ENCODE measurements around the gene DMRTB1.
"Not testable (repeated sequence)": the region's sequence is repeated elsewhere in the genome, so short reads cannot be mapped to it uniquely, and the experiment has no call there.

The DMRTB1 gene

DNA sequence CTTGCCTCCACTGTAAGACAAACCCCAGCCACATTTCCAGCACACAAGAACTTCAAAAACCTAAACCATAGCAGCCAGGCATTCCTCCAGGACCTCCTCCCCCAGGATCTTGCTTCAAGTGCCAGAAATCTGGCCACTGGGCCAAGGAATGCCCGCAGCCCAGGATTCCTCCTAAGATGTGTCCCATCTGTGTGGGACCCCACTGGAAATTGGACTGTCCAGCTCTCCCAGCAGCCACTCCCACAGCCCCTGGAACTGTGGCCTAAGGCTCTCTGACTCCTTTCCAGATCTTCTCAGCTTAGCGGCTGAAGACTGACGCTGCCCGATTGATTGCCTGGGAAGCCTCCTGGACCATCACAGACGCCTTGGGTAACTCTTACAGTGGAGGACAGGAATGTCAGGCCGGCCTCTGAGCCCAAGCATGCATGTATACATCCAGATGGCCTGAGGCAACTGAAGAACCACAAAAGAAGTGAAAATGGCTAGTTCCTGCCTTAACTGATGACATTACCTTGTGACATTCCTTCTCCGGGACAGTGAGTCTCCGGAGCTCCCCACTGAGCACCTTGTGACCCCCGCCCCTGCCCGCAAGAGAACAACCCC, 24.7 kb upstream of the DMRTB1 start:
- not testable (repeated sequence) for DNase-seq (ENCODE audit: low read depth in 1 of 2, low spot score in 1 of 2)

DNA sequence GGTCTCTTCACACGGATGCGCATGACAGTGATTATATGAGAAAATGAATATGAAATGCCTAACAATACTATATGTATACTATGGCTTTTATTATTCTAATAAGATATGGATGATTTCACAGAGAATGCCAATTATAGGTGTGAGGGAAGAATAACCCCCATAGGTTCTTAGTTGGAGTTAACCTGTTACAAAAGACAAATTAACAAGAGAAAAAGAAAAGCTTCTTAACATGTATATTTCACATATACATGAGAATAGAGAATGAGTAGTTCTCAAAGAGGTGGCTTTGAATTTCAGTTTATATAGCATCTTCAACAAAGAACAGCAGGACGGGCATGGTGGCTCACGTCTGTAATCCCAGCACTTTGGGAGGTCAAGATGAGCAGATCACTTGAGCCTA, 24.0 kb upstream of the DMRTB1 start:
- no peak for DNase-seq (ENCODE audit: low read depth in 1 of 2, low spot score in 1 of 2)

DNA sequence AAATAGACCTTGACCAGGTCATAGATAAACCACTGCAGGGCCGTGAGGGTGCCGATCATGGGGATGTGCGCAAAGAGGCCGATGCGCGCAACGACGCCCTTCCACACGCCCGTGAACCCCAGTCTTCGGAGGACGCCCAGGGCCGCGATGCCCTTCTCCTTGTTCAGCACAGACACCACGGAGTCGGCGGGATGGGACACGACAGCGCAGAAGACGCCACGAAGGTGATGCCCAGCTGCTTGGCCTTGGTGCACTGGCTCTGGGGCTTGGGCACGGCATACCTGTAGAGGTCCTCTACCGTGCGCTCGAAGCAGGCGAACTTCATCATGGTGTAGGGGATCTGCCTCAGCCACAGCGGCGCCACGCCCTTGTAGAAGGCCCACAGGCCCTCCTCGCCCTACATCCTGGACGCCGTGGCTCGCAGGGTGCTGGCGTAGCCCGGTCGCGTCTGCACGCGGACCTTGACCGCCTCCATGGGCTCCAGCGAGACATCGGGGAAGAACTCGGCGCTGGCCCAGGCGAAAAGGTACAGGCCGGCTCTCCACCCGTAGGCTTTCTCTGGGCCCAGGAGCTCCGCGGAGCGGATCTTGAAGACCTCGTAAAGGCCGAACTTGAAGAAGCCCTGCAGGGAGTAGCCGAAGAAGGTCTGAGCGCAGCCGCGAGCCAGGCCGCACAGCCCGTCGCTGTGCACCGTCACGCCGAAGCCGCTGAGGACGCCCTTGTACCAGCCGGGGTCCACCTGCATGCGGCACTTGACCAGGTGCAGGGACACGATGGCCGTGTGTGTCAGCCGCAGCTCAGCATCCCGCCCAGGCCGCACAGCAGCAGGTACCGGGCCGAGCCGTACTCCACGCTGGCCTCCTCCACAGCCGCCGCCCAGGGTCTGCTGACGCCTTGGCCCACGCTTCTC, 20.5 kb upstream of the DMRTB1 start:
- no peak for DNase-seq (ENCODE audit: low read depth in 1 of 2, low spot score in 1 of 2)

DNA sequence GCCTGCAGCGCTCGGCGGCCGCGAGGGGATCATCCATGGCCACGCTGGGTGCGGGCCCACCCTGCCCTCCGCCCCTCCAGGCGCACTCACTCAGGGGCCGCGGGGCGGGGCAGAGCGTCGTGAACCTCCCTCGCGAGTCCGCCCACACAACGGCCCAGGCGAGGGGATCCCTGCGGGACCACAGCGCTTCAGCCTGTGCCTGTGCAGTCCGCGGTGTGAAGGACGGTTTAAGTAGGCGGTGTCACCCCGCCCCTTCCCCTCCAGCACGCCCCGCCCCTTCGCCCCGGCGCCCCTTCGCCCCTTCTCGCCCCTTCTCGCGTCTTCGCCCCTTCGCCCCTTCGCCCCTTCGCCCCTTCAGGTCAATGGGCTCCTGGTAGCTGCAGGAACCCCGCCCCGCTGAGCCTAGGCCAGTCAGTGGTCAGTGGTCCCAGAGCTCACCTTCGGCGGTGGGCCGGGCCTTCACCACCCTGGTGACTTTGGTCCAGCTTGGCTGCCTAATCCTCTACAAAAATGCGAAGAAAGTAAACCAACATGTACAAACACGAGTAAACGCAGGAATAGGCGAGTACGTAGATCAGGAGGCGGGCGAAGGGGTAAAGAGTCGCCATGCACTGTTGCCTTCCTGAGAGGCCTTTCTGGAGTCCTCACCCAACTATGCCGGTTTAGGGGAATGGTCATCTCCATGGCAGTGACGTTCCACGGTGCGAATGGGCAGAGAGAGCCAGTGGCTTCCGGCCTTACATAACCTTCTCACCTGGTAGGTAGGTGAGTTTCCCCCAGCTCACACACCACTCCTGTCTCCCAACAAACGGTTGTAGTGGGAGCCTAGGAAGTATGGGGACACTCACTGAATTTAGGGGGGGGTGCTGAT, 19.6 kb upstream of the DMRTB1 start:
- no peak for DNase-seq (ENCODE audit: low read depth in 1 of 2, low spot score in 1 of 2)

DNA sequence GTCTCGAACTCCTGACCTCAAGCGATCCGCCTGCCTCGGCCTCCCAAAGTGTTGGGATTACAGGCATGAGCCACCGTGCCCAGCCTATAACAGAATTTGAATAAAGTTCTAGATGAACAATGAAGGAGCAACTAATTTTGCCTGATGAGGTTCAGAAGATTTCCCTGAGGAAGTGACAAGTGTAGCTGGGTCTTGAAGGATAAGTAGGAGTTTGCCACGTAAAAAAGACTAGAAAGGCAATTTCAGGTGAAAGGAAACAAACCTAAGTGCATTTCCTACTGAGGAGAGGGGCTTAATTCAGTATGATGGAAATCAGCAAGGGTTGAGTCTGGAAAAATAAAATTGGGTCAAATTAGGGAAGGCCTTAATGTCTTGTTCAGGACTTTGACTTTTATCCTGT, 18.6 kb upstream of the DMRTB1 start:
- no peak for DNase-seq (ENCODE audit: low read depth in 1 of 2, low spot score in 1 of 2)

DNA sequence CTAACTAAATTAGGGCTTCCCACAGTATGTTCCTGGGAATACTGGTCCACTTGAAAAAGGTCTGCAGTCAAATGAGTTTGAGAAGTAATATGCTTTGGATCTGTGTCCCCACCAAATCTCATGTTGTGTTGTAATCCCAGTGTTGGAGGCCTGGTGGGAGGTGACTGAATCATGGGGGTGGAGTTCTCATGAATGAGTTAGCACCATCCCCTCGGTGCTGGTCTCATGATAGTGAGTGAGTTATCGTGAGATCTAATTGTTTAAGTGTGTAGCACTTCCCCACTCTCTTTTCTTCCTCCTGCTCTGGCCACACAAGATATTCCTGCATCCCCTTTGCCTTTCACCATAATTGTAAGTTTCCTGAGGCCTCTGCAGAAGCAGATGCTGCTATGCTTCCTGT, 16.9 kb upstream of the DMRTB1 start:
- DNase-seq (ENCODE audit: low read depth in 1 of 2, low spot score in 1 of 2), result no peak

DNA sequence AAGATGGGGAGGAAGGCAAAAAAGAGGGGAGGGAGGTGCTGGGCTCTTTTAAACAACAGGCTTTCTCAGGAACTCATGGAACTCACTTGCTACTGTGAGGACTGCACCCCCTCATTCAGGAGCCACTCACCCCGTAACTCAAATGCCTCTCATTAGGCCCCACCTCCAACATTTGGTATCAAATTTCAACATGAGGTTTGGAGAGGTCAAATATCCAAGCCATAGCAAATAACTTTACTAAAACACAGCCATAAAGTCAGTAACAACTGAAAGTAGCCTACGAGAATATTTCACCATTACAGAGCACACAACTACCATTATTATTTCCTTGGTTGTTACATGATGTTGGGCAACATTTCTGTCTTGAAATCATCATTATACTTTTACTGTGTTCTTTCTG, 13.1 kb upstream of the DMRTB1 start:
- no peak for DNase-seq (ENCODE audit: low read depth in 1 of 2, low spot score in 1 of 2)

DNA sequence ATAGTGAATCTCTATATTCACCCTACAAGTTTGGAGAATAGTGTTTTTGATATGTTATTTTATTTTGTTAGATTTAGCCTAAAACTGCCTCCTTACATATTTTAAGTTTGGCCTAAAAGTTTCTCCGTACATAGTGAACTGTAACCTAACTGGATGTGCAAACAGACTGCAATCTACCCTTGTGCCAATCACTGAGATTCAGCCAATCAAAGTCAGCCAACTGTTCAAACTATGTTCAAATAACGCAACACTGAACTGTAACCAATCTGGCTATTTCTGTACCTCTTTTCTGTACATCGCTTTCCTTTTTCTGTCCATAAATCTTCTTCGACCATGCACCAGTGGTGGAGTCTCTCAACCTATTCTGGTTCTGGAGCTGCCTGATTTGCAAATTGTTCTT, 11.8 kb upstream of the DMRTB1 start:
- DNase-seq (ENCODE audit: low read depth in 1 of 2, low spot score in 1 of 2), result no peak

DNA sequence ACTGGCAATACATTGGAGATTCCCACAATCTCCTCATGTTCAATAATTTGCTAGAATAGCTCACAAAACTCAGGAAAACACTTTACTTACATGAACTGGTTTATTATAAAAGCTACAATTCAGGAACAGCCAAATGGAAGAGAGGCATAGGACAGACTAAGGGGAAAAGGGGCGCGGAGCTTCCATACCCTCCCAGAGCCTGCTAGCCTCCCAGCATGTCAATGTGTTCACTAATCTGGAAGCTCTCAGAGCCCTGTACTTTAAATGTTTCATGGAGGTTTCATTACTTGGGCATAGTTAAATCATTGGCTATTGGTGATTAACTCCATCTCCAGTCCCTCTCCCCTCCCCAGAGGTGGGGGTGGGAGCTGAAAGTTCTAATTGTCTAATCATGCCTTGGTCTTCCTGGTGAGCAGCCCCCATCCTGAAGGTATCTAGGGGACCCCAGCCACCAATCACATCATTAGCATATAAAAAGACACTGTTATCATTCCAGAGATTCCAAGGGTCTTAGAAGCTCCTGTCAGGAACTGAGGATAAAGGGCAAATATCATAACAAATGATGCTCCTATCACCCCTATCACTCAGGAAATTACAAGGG, 10.9 kb upstream of the DMRTB1 start:
- no peak for DNase-seq (ENCODE audit: low read depth in 1 of 2, low spot score in 1 of 2)

DNA sequence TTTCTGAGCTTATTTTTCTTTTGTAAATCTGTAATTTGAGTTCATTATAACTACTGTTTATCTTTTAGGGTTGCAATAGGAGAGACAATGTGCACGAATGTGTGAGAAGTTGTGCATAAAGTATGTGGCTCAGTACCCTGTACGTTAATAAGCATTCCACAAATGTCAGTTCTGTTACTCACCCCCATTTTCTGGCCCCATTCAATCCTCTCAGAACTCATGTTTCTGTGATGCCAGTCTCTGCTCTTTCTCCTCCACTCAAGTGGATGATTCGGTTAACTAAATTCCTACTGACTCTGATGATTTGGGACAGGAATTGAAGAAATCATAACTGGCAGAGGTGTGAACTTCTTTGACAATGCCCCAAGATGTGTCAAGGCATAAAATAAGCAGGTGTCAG, 10.2 kb upstream of the DMRTB1 start:
- no peak for DNase-seq (ENCODE audit: low read depth in 1 of 2, low spot score in 1 of 2)

DNA sequence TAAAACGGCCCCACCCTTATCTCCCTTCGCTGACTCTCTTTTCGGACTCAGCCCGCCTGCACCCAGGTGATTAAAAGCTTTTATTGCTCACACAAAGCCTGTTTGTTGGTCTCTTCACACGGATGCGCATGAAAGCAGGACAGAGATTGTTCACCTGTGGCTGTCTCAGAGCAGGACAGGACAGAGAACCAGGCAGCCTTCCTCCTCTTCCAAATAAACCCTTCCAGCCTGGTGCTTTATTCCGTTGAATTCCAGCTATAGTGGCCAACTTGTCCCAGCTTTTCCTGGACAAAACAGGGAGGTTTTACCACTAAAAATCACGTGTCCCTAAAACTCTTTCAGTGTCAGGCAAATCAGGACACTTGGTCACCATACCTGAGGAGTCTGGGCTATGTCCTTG, 9.5 kb upstream of the DMRTB1 start:
- DNase-seq (ENCODE audit: low read depth in 1 of 2, low spot score in 1 of 2), result no peak

DNA sequence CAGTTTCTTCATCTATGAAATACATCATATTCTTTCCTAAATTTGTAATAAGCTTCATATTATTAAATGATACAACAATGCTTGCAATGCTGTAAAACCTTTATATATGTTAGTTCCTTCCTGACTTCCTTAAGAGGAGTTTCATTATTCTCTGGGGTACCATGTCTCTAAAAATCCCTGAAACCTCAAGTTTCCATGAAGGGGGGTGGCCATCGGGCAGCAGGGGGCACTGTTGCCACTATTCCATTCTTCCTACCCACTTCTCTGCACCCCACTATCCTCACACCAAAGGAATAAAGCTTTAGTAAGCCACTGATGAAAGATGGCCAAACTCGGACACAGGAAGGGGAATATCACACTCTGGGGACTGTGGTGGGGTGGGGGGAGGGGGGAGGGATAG, 9.0 kb upstream of the DMRTB1 start:
- DNase-seq (ENCODE audit: low read depth in 1 of 2, low spot score in 1 of 2), result no peak

DNA sequence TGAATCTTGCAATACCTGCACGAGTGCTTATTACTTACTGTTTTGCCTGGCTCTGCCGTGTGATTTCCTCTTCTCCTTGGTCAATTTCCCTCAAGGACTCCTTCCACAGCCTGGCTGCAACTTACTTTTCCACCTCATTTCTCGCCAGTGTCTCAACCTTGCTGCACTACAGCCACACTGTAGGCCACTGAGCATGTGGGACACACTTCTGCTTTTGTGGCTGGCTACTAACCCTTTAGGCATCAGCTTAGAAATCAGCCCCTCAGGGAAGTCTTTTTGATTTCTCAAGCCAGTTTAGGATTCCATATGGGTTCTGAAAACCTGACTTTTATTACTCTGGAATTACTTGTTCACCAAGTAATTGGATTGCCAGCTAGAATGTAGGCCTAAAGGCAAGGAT, 5.2 kb upstream of the DMRTB1 start:
- DNase-seq (ENCODE audit: low read depth in 1 of 2, low spot score in 1 of 2), result no peak

DNA sequence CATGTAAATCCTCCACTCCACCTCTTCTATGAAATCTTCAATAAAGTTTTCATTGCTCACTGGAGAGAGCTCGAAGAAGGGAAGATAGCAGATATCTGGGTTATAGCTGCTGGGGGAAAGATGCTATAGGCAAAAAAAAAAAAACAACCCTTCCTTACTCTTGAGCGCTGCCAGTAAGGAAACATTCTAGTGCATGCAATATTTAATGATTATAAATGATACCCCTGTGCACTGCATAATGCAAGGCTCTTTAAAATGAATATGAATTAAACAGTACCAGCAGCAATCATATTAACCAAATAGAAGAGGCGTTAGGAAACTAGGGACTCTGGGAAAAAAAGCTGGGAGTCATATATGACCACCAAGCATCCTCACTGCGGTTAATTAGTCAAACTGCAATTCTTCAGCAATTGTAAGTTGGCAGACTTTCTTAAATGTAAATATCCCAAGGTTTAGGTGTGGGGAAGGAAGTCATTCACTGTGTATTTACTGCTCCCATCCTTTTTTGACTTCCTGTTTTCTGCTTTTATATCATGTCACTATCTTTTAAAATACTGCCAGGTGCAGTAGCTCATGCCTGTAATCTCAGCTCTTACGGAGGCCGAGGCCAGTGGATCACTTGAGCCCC, 3.7 kb upstream of the DMRTB1 start:
- no peak for DNase-seq (ENCODE audit: low read depth in 1 of 2, low spot score in 1 of 2)

DNA sequence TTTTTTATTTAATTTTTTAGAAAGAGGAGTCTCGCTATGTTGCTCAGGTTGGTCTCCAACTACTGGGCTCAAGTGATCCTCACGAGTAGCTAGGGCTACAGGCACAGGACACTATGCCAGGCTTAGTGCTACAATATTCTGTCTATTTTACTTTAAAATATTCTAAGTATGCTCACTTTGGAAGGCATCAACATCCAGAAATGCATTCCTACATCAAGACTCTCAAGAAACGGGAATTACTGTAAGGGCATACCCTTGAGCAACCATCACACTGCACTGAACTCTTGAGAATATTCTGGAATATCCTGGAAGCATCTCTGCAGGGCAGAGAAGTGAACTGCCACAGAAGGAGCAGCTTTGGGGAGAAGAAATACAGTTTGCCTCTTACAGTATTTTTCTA, 565 bp upstream of the DMRTB1 start:
- DNase-seq (ENCODE audit: low read depth in 1 of 2, low spot score in 1 of 2), result no peak

DNA sequence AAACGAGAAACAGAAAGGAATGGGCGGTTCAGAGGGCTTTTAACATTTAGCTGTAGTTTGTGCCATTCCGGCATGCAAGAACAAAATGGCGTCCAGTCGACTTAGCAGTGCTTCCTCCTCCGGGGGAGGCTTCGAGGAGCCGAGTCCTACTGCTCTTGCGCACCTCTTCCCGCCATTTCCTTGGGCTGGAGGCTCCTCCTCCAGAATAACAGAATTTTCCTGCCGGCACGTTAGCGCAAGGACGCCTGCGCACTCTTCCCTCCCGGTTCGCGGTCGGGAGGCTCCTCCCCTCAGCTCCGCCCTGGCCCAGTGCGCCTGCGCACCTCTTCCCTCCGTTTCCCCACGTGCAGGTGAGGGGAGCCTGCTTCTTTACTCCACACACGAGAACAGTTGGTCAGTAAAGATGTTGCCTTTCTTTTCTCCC, 1.0 kb downstream of the DMRTB1 start:
- no peak for DNase-seq (ENCODE audit: low read depth in 1 of 2, low spot score in 1 of 2)

DNA sequence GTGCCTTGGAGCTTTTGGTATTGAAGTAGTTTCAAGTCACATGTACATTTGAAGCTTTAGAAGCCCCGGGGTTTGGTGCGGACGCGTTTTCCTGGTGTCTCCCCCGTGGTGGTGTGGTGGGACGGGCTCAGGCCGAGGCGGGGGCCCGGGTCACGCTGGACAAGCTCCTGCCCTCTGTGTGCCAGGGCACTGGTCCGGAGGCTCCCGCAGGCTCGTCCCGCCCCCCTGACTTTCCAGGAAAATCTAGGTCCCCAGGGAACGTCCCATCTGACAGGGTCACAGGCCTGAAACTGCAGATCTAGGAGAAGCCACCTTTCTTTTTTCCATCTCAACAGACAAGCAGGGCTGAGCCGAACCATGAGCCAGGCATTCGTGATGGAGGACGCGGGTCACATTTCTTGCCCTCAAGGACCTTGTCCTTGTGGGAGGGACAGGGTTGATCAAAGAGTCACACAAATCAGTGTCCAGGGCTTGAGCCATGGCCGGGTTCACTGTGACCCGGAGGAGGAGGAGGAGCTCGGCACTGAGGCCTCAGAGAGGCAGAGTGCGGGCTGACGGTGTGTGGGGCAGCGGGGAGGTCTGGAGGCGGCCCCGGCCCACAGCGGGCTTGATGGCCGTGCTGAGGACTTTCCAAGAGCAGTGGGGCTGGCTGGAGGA, 1.6 kb downstream of the DMRTB1 start:
- DNase-seq (ENCODE audit: low read depth in 1 of 2, low spot score in 1 of 2), result no peak

DNA sequence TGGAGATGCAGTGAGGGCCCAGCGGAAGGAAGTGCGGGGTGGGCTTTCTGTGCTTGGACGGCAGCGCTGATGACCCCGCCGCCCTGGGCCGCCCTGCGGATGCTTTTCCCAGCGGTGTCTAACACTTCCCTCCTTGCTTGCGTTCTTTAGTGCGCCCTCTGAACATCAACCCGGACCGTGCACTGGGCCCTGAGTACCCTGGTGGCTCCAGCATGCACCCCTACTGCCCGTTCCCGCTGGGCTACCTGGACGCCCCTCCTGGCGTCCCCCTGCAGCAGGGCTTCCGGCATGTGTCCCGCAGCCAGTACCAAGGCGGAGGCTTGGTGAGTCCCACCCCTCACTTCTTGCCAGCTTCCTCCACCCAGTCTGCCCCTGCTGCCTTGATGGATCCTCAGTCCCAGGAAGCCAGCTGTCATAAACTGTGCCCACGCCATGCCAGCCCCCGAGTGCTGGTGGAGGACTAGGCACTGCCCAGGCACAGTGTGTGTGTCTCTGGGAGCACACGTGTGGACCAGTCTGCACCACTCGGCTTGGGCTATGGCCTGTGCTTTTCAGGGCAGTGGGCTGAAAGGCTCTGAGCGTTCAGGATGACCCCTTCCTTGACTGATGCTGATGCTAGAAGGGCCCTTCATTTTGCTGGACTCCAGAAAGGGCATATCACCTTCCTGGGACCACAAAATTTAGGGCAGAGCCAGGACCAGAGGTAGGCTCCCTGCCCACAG, 2.3 kb downstream of the DMRTB1 start:
- DNase-seq (ENCODE audit: low read depth in 1 of 2, low spot score in 1 of 2), result no peak

DNA sequence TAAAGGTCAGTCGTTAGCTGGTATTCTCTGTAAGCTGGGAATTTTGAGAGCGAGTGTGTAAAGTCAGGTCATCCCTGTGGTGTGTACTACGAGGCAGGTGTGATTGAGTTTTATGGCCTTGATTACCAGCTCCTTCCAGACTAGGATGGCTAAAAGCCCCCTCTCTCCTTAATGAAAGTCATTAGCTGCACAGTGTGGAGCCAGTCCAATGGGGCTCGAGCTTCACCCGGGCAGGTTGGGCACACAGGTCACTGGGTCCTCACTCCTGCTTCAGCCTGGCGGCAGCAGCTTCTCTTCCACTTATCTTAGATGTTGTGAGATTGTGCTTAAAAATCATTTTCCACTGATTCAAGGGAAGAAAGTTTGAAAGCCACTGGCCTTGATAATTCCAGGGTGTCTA, 3.0 kb downstream of the DMRTB1 start:
- DNase-seq (ENCODE audit: low read depth in 1 of 2, low spot score in 1 of 2), result no peak
